Karpas-422 (cell line): ENCODE measurements around the gene ST6GALNAC4. TPM values are rescaled to one million over a fixed set of nuclear protein-coding genes. Genes with fewer than 3 reads are reported as not detected.

Source experiments
- DNase-seq: peaks from one replicate; pipeline ENCODE4 v3.0.0-alpha.2; 2015
- H2AFZ ChIP-seq: fragments of 200-600 bp; sonication (generic); 2 replicates; pipeline ENCODE4 v1.6.1; 2014; ENCODE audit warnings: antibody characterized with exemption, low read length, mixed read lengths
- H3K27ac ChIP-seq: fragments of 200-600 bp; sonication (generic); 2 replicates; pipeline ENCODE4 v1.5.1; 2014; ENCODE audit warnings: mild to moderate bottlenecking, low read length, moderate library complexity
- H3K27me3 ChIP-seq: fragments of 200-600 bp; sonication (generic); 2 replicates; pipeline ENCODE4 v1.6.1; 2014; ENCODE audit warnings: low read length, mixed read lengths
- H3K36me3 ChIP-seq: fragments of 200-600 bp; sonication (generic); 2 replicates; pipeline ENCODE4 v1.6.1; 2014; ENCODE audit warnings: low read length, mixed read lengths; ENCODE audit not compliant: insufficient read depth
- H3K4me1 ChIP-seq: fragments of 200-600 bp; sonication (generic); 2 replicates; pipeline ENCODE4 v1.6.1; 2014; ENCODE audit warnings: mild to moderate bottlenecking, low read length, mixed read lengths
- H3K4me2 ChIP-seq: fragments of 200-600 bp; sonication (generic); 2 replicates; pipeline ENCODE4 v1.6.1; 2014; ENCODE audit warnings: low read length, low read depth, mild to moderate bottlenecking; ENCODE audit not compliant: poor library complexity, severe bottlenecking
- H3K4me3 ChIP-seq: fragments of 200-600 bp; sonication (generic); 2 replicates; pipeline ENCODE4 v1.5.1; 2014; ENCODE audit warnings: mild to moderate bottlenecking, antibody characterized with exemption, low read length, mixed read lengths
- H3K79me2 ChIP-seq: fragments of 200-600 bp; sonication (generic); 2 replicates; pipeline ENCODE4 v1.6.1; 2014; ENCODE audit warnings: mild to moderate bottlenecking, low read length, mixed read lengths
- H3K9ac ChIP-seq: fragments of 200-600 bp; sonication (generic); 2 replicates; pipeline ENCODE4 v1.6.0; 2014; ENCODE audit warnings: low read length
- H3K9me2 ChIP-seq: fragments of 200-600 bp; sonication (generic), shearing (Covaris generic); replicated peaks from 2 replicates; pipeline ENCODE4 v1.6.0; 2014; ENCODE audit warnings: mild to moderate bottlenecking, low read length, moderate library complexity; ENCODE audit not compliant: insufficient read depth
- H3K9me3 ChIP-seq: fragments of 300-700, 200-600 bp; sonication (generic); 2 replicates; pipeline ENCODE4 v1.6.1; 2014; ENCODE audit warnings: low read length, mixed read lengths
- H4K20me1 ChIP-seq: fragments of 200-600 bp; sonication (generic); 2 replicates; pipeline ENCODE4 v1.6.1; 2014; ENCODE audit warnings: mild to moderate bottlenecking, antibody characterized with exemption, low read length, low read depth; ENCODE audit not compliant: insufficient read depth
- total RNA-seq: library from RNA; depleted of rRNA; stranded (reverse); fragments of >200 nt; shearing (Covaris generic); gene quantifications from 2 replicates; pipeline ENCODE4 v1.2.3, GENCODE V29; 2014; ENCODE audit warnings: low replicate concordance

The ST6GALNAC4 gene
- total RNA-seq, 1 experiment from 2014 or later, result 23.5 TPM

GRCh38 chr9:127918183-127919107 is 1.6 kb upstream of the ST6GALNAC4 start:
- H3K9ac ChIP-seq, result 0 out of 2 replicates have a peak overlapping the region, but pooled peaks have one; percentile 17
- H2AFZ ChIP-seq, result no peak overlapping the region
- H3K9me2 ChIP-seq, result no peaks in the 10 kb centered on the region
- H3K4me2 ChIP-seq, result no peak overlapping the region
- 0 out of 2 replicates have a peak, but pooled peaks cover 8% of the 10 kb centered on the region for H3K36me3 ChIP-seq
- H3K4me3 ChIP-seq, result no peak overlapping the region
- H4K20me1 ChIP-seq, result no peaks in the 10 kb centered on the region
- peaks cover 17% of the 10 kb centered on the region for H3K79me2 ChIP-seq
- H3K27me3 ChIP-seq, result no peaks in the 10 kb centered on the region
- peaks cover 35% of the 10 kb centered on the region for H3K4me1 ChIP-seq
- DNase-seq, result no peak
- no peak overlapping the region for H3K27ac ChIP-seq
- no peaks in the 10 kb centered on the region for H3K9me3 ChIP-seq

GRCh38 chr9:127917603-127918002 is 762 bp upstream of the ST6GALNAC4 start:
- peaks cover 17% of the 10 kb centered on the region for H3K79me2 ChIP-seq

GRCh38 chr9:127915801-127916719 is 781 bp downstream of the ST6GALNAC4 start:
- peak; percentile 90 for DNase-seq
- no peak overlapping the region for H2AFZ ChIP-seq

More at GRCh38 chr9:127917603-127918002, 762 bp upstream of the ST6GALNAC4 start:
- peak overlapping the region; percentile 62 for H3K9ac ChIP-seq
- H2AFZ ChIP-seq, result peak overlapping the region; percentile 66; the same call in 1 of the 2 replicates
- no peaks in the 10 kb centered on the region for H3K9me3 ChIP-seq
- peak; percentile 89 for DNase-seq
- 0 out of 2 replicates have a peak, but pooled peaks cover 8% of the 10 kb centered on the region for H3K36me3 ChIP-seq
- H3K9me2 ChIP-seq, result no peaks in the 10 kb centered on the region
- no peaks in the 10 kb centered on the region for H3K27me3 ChIP-seq
- H4K20me1 ChIP-seq, result no peaks in the 10 kb centered on the region
- peak overlapping the region; percentile 61 for H3K4me3 ChIP-seq
- H3K27ac ChIP-seq, result peak overlapping the region; percentile 55
- peak overlapping the region; percentile 67 for H3K4me2 ChIP-seq
- H3K4me1 ChIP-seq, result peaks cover 35% of the 10 kb centered on the region

GRCh38 chr9:127915325-127915752 is 1.5 kb downstream of the ST6GALNAC4 start:
- peak overlapping the region; percentile 88 for H3K27ac ChIP-seq
- H3K36me3 ChIP-seq, result 0 out of 2 replicates have a peak, but pooled peaks cover 8% of the 10 kb centered on the region
- no peaks in the 10 kb centered on the region for H3K9me3 ChIP-seq
- no peaks in the 10 kb centered on the region for H3K9me2 ChIP-seq
- no peaks in the 10 kb centered on the region for H3K27me3 ChIP-seq
- peaks cover 46% of the 10 kb centered on the region for H3K4me1 ChIP-seq
- H2AFZ ChIP-seq, result peak overlapping the region; percentile 21; the same call in 1 of the 2 replicates
- peak overlapping the region; percentile 84 for H3K9ac ChIP-seq
- DNase-seq, result no peak
- H4K20me1 ChIP-seq, result no peaks in the 10 kb centered on the region
- peaks cover 17% of the 10 kb centered on the region for H3K79me2 ChIP-seq
- peak overlapping the region; percentile 76 for H3K4me2 ChIP-seq
- H3K4me3 ChIP-seq, result peak overlapping the region; percentile 79

More at GRCh38 chr9:127915801-127916719, 781 bp downstream of the ST6GALNAC4 start:
- H3K9me2 ChIP-seq, result no peaks in the 10 kb centered on the region
- no peaks in the 10 kb centered on the region for H3K27me3 ChIP-seq
- H3K4me3 ChIP-seq, result peak overlapping the region; percentile 79
- H3K79me2 ChIP-seq, result peaks cover 17% of the 10 kb centered on the region
- 0 out of 2 replicates have a peak, but pooled peaks cover 8% of the 10 kb centered on the region for H3K36me3 ChIP-seq
- H3K9ac ChIP-seq, result peak overlapping the region; percentile 84
- H3K27ac ChIP-seq, result peak overlapping the region; percentile 88
- H3K4me1 ChIP-seq, result peaks cover 44% of the 10 kb centered on the region
- no peaks in the 10 kb centered on the region for H3K9me3 ChIP-seq
- H4K20me1 ChIP-seq, result no peaks in the 10 kb centered on the region
- peak overlapping the region; percentile 76 for H3K4me2 ChIP-seq

GRCh38 chr9:127913682-127914081 is 3.2 kb downstream of the ST6GALNAC4 start:
- Histone ChIP-seq H3K4me1 (peaks cover 46% of the 10 kb centered on the region), H3K79me2 (peaks cover 17% of the 10 kb centered on the region), H3K9me2 (no peaks in the 10 kb centered on the region)

DNA sequence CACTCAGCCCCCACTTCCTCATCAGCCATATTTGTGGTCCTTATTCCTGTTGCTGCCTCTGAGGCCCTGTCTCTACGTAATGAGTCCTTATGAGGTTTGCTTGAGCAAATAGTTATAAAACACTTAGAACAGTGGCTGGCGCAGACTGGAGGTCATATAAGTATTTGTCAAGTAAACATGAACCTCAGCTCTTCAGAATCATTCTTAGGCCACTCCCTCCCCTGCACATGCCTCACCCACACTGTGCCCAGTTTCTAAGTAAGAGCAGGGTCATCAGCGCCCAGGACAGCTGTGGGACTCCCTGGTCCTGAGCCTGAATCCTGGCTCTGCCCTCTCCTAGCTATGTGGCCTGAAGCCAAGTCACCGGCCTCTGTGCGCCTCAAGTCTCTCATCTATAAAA is 4.0 kb downstream of the ST6GALNAC4 start:
- Histone ChIP-seq H4K20me1 (no peaks in the 10 kb centered on the region), H3K36me3 (peaks cover 11% of the 10 kb centered on the region; the same call in 1 of the 2 replicates), H3K27ac (no peak overlapping the region), H3K4me1 (peaks cover 41% of the 10 kb centered on the region), H2AFZ (no peak overlapping the region), H3K4me3 (no peak overlapping the region), H3K9me2 (no peaks in the 10 kb centered on the region), H3K9me3 (no peaks in the 10 kb centered on the region), H3K4me2 (no peak overlapping the region), H3K79me2 (peaks cover 17% of the 10 kb centered on the region), H3K9ac (no peak overlapping the region), H3K27me3 (no peaks in the 10 kb centered on the region)
- no peak for DNase-seq

More at GRCh38 chr9:127913682-127914081, 3.2 kb downstream of the ST6GALNAC4 start:
- no peak overlapping the region for H3K4me2 ChIP-seq
- H3K27ac ChIP-seq, result no peak overlapping the region
- no peaks in the 10 kb centered on the region for H3K27me3 ChIP-seq
- H4K20me1 ChIP-seq, result no peaks in the 10 kb centered on the region
- H3K9ac ChIP-seq, result no peak overlapping the region
- H3K4me3 ChIP-seq, result no peak overlapping the region
- no peak for DNase-seq
- no peak overlapping the region for H2AFZ ChIP-seq
- no peaks in the 10 kb centered on the region for H3K9me3 ChIP-seq
- peaks cover 8% of the 10 kb centered on the region; the same call in 1 of the 2 replicates for H3K36me3 ChIP-seq

- Histone ChIP-seq H3K9me2 (no peaks in the 10 kb centered on the region), H2AFZ (no peak overlapping the region), H3K36me3 (peaks cover 11% of the 10 kb centered on the region; the same call in 1 of the 2 replicates), H3K4me1 (peaks cover 35% of the 10 kb centered on the region), H3K27me3 (no peaks in the 10 kb centered on the region), H3K79me2 (peaks cover 17% of the 10 kb centered on the region), H3K9me3 (no peaks in the 10 kb centered on the region), H4K20me1 (no peaks in the 10 kb centered on the region), H3K27ac (no peak overlapping the region), H3K4me3 (no peak overlapping the region), H3K4me2 (no peak overlapping the region), H3K9ac (no peak overlapping the region)
- DNase-seq, result no peak
These were observed 4.5 kb downstream of the ST6GALNAC4 start for GRCh38 chr9:127912296-127912695.
